Bronchial epithelial cell (primary cell): Measurements from ENCODE around the gene HECW1. TPM values are rescaled to one million over a fixed set of nuclear protein-coding genes. Genes with fewer than 3 reads are reported as not detected.

Experiments used
- DNase-seq: peaks from one replicate; pipeline ENCODE4 v3.0.0-alpha.2; 2010; ENCODE audit warnings: low read depth
- FAIRE-seq: peaks from 2 replicates; lab custom pipeline; 2011; peaks lifted over from hg19 to GRCh38; lab: Jason Lieb, UNC
- H3K27me3 ChIP-seq: 2 replicates; pipeline ENCODE4 v1.5.1; 2011; ENCODE audit warnings: low read length; ENCODE audit not compliant: control insufficient read depth, insufficient read depth
- H3K36me3 ChIP-seq: 2 replicates; pipeline ENCODE4 v1.5.1; 2011; ENCODE audit warnings: low read length; ENCODE audit not compliant: control insufficient read depth, insufficient read depth
- H3K4me3 ChIP-seq: 2 replicates; pipeline ENCODE4 v1.5.1; 2011; ENCODE audit warnings: mild to moderate bottlenecking, low read depth, low read length, control low read depth
- CTCF ChIP-seq: IDR thresholded peaks from 2 replicates; pipeline ENCODE4 v1.5.1; 2011; ENCODE audit warnings: mild to moderate bottlenecking, moderate library complexity, low read length, control low read depth, inconsistent platforms; ENCODE audit not compliant: insufficient read depth, severe bottlenecking
- total RNA-seq: library from RNA; depleted of rRNA; stranded (reverse); fragments of >200 nt; gene quantifications from 2 replicates; pipeline ENCODE4 v1.2.1, GENCODE V29; 2014

Gene HECW1
- total RNA-seq, 1 donor from 2014 or later: under 0.01 TPM

GRCh38 chr7:43307522-43307921, 195.1 kb downstream of the HECW1 start:
- H3K4me3 ChIP-seq: no peak overlapping the region
- TF ChIP-seq CTCF: no peak
- no peak for DNase-seq
- FAIRE-seq: no peak
- H3K36me3 ChIP-seq: no peaks in the 10 kb centered on the region
- H3K27me3 ChIP-seq: no peaks in the 10 kb centered on the region

GRCh38 chr7:43308913-43309705, 196.7 kb downstream of the HECW1 start:
- Histone ChIP-seq H3K36me3 (no peaks in the 10 kb centered on the region), H3K27me3 (no peaks in the 10 kb centered on the region), H3K4me3 (no peak overlapping the region)
- no peak for DNase-seq
- no peak for FAIRE-seq
- TF ChIP-seq CTCF: no peak

- peak; percentile 32 for DNase-seq
- TF ChIP-seq CTCF: no peak
- no peak for FAIRE-seq
- no peaks in the 10 kb centered on the region for H3K36me3 ChIP-seq
- no peak overlapping the region for H3K4me3 ChIP-seq
- no peaks in the 10 kb centered on the region for H3K27me3 ChIP-seq
These were observed 197.2 kb downstream of the HECW1 start for GRCh38 chr7:43309706-43310022.

GRCh38 chr7:43311052-43311451, 198.6 kb downstream of the HECW1 start:
- no peaks in the 10 kb centered on the region for H3K27me3 ChIP-seq
- no peak for FAIRE-seq
- no peak for TF ChIP-seq CTCF
- DNase-seq: no peak
- no peak overlapping the region for H3K4me3 ChIP-seq
- no peaks in the 10 kb centered on the region for H3K36me3 ChIP-seq

GRCh38 chr7:43311694-43312093, 199.2 kb downstream of the HECW1 start:
- Histone ChIP-seq H3K4me3 (no peak overlapping the region), H3K36me3 (no peaks in the 10 kb centered on the region), H3K27me3 (no peaks in the 10 kb centered on the region)
- FAIRE-seq (no peak), DNase-seq (no peak)
- TF ChIP-seq CTCF: no peak

- no peak for TF ChIP-seq CTCF
- Histone ChIP-seq H3K27me3 (no peaks in the 10 kb centered on the region), H3K4me3 (no peak overlapping the region), H3K36me3 (no peaks in the 10 kb centered on the region)
- FAIRE-seq (no peak), DNase-seq (no peak)
These were observed 201.4 kb downstream of the HECW1 start for GRCh38 chr7:43313628-43314378.
